ENCODE measurements around the gene SRCAP.

SRCAP gene

GRCh38 chr16:30731411-30731810, 32.4 kb downstream of the SRCAP start:
- TF ChIP-seq CTCF (IDR thresholded peaks at IDR 0.05; ENCODE audit: control insufficient read depth, extremely low read depth, insufficient read depth), result no peak

GRCh38 chr16:30736995-30737793, 38.2 kb downstream of the SRCAP start:
- no peak for TF ChIP-seq CTCF (IDR thresholded peaks at IDR 0.05; ENCODE audit: control insufficient read depth, extremely low read depth, insufficient read depth)
- no peak for DNase-seq (ENCODE audit: low read depth)
- H3K4me3 ChIP-seq (ENCODE audit: low read depth, low read length), result no peak overlapping the region

More at GRCh38 chr16:30731411-30731810, 32.4 kb downstream of the SRCAP start:
- no peak overlapping the region for H3K4me3 ChIP-seq (ENCODE audit: low read depth, low read length)
- DNase-seq (ENCODE audit: low read depth), result no peak

GRCh38 chr16:30737794-30738648, 39.0 kb downstream of the SRCAP start:
- no peak for DNase-seq (ENCODE audit: low read depth)
- no peak for TF ChIP-seq CTCF (IDR thresholded peaks at IDR 0.05; ENCODE audit: control insufficient read depth, extremely low read depth, insufficient read depth)
- no peak overlapping the region for H3K4me3 ChIP-seq (ENCODE audit: low read depth, low read length)

GRCh38 chr16:30738984-30739951, 40.3 kb downstream of the SRCAP start:
- no peak overlapping the region; the same call in 1 of the 2 replicates for H3K4me3 ChIP-seq (ENCODE audit: low read depth, low read length)
- no peak for TF ChIP-seq CTCF (IDR thresholded peaks at IDR 0.05; ENCODE audit: control insufficient read depth, extremely low read depth, insufficient read depth)
- no peak for DNase-seq (ENCODE audit: low read depth)

GRCh38 chr16:30740364-30741251, 41.6 kb downstream of the SRCAP start:
- TF ChIP-seq CTCF (IDR thresholded peaks at IDR 0.05; ENCODE audit: control insufficient read depth, extremely low read depth, insufficient read depth), result no peak
- peak; percentile 91 for DNase-seq (ENCODE audit: low read depth)
- peak overlapping the region; percentile 51 for H3K4me3 ChIP-seq (ENCODE audit: low read depth, low read length)

All from LNCaP clone FGC (cell line).